SH-SY5Y (cell line): ENCODE data around the gene RFTN1.

Source experiments
- GATA2 ChIP-seq: IDR thresholded peaks from 2 replicates; pipeline ENCODE4 v1.6.1; 2011; ENCODE audit warnings: mild to moderate bottlenecking, low read depth, low read length
- GATA3 ChIP-seq: IDR thresholded peaks from 2 replicates; pipeline ENCODE4 v1.6.1; 2011; ENCODE audit warnings: low read depth, mild to moderate bottlenecking, low read length, moderate library complexity

DNA sequence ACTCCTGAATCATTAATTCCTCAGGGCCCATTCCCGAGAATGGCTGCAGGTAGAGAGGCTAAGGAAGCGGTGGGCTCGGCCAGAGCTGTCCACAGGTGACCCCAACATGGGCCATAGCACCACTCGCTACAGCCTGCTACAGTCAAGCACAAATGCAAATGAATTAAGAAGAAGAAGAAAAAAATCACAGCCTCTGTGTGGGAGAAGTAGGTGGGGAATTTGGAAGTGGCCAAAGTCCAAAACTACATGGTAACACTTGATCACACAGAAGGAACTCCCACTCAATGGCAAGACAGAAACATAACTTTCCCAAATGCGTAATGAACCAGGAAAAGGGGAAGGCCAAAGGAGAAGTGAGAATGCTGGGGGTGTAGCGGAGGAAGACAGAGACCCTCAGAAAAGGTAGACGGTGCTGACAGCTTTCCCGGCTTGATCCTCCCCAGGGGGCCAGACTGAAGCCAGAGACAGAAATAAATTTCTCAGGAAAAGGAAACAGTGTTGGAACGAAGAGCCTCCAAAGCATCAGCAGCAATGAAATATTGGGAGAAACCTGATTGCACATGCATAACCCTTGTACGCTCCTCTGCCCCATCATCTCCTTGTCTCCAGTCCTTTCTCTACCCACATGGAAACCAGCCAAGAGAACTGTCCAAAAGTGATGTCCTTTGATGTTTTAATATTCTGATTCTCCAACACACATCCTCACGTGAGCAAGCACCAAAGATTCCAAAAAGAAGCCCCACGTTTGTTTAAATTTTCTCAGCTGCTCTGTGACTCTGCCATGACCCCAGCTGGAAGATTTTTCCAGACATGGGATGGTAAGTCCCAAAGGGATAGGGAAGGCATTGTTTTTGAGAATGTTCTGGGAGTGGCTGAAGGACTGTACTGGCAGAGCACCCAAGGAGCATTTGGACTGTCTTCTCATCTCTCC, 140.9 kb downstream of the RFTN1 start:
- TF ChIP-seq GATA3 (no peak), GATA2 (no peak)
